K562 (cell line): ENCODE measurements around the gene SMIM35. TPM values are rescaled to one million over a fixed set of nuclear protein-coding genes. Genes with fewer than 3 reads are reported as not detected.

ENCODE experiments used
- EHMT2 ChIP-seq: fragments of 450-650 bp; IDR thresholded peaks from 2 replicates; pipeline ENCODE4 v1.6.1; 2018; ENCODE audit warnings: antibody characterized with exemption
- FOXJ2 ChIP-seq: fragments of 200-800 bp; sonication (Bioruptor generic); IDR thresholded peaks from 2 replicates; pipeline ENCODE4 v1.6.1; 2016; ENCODE audit warnings: missing genetic modification characterization, missing compliant biosample characterization
- HMBOX1 ChIP-seq: sonication (generic); IDR thresholded peaks from 2 replicates; pipeline ENCODE4 v1.6.1; 2016
- L3MBTL2 ChIP-seq: fragments of 450-650 bp; IDR thresholded peaks from 2 replicates; pipeline ENCODE4 v1.6.1; 2016; ENCODE audit warnings: mild to moderate bottlenecking, moderate library complexity
- PHF21A ChIP-seq: fragments of 450-650 bp; IDR thresholded peaks from 2 replicates; pipeline ENCODE4 v1.6.1; 2017; ENCODE audit warnings: low read depth, borderline replicate concordance
- STAG1 ChIP-seq: sonication (generic); formaldehyde crosslinking; IDR thresholded peaks from 2 replicates; pipeline ENCODE4 v1.5.0; 2020; ENCODE audit warnings: missing genetic modification reagents, borderline replicate concordance
- TGIF2 ChIP-seq: sonication (generic); formaldehyde crosslinking; IDR thresholded peaks from 2 replicates; pipeline ENCODE4 v1.8.1; 2022; ENCODE audit warnings: mild to moderate bottlenecking, missing genetic modification reagents, moderate library complexity
- ZNF449 ChIP-seq: fragments of 250-450 bp; sonication (Bioruptor Pico); IDR thresholded peaks from 2 replicates; pipeline ENCODE4 v1.8.0; 2022; ENCODE audit warnings: moderate library complexity, mild to moderate bottlenecking, inconsistent platforms
- polyA plus RNA-seq, 8 experiments: library from polyadenylated mRNA; depleted of rRNA in 4 of 8; stranded (reverse) in 5 of 8; unstranded in 3 of 8; fragments of >200 nt; fragmentation: Nextera tagmentation in 2 of 8; fragmentation: Illumina TruSeq in 1 of 8; extraction: Ambion mirVana in 2 of 8; extraction: Trizol in 1 of 8; gene quantifications; 2 replicates each; pipeline versions ENCODE4 v1.2.1 to v1.2.3, GENCODE V29; 2011 to 2014; ENCODE audit warnings: inconsistent platforms in 1 of 8, missing spikeins in 1 of 8
- total RNA-seq, 7 experiments: library from RNA; depleted of rRNA in 6 of 7; stranded (reverse); fragments of >200 nt in 6 of 7; fragmentation: Illumina TruSeq in 2 of 7; extraction: Trizol in 2 of 7; gene quantifications; 2 replicates each; pipeline versions ENCODE4 v1.2.1 to v1.2.3, GENCODE V29; 2011 to 2021; ENCODE audit warnings: low replicate concordance in 1 of 7
- TF ChIP-seq, protein P1 (sequence below): fragments of 250-450 bp; sonication (Bioruptor Pico); IDR thresholded peaks from 2 replicates; pipeline ENCODE4 v1.8.0; 2022; ENCODE audit warnings: inconsistent platforms, mild to moderate bottlenecking, moderate library complexity, borderline replicate concordance
- TF ChIP-seq, protein P2 (sequence below): fragments of 450-650 bp; IDR thresholded peaks from 2 replicates; pipeline ENCODE4 v1.6.1; 2016; ENCODE audit warnings: mild to moderate bottlenecking, moderate library complexity

Gene SMIM35
- total and polyA plus RNA-seq, 9 of the 15 experiments (the other 6 are each of a cell fraction or from before 2014, with no cell fraction given), result 0.03 TPM; not detected in 7

DNA sequence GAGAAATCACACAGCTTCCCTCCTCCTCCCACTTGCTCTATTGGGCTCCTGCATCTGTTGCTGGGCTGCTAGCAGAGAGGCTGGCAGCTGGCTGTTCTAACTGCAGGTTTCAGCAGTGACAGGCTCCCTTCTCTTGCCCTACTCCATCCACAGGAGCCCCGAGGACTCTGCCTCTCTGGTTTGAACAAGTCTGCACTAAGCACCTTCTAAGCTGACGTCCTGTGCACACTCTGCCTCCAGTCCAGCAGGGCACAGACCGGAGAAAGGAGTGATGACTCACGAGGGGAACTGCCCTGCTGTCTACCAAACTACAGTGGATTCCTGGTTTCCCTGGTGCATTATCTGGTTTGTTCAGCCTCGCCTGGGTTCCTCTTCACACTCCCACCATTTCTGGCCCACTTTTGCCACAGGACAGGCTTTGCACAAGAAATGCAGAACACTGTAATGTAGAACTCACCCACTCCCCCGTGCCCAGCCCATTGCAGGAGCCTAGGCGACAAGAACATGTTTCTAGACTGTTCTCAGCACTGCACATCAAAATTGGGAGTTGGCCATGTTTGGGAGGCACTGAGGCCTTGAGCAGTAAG, 74.6 kb downstream of the SMIM35 start (continued):
- TF ChIP-seq, protein P1, sequence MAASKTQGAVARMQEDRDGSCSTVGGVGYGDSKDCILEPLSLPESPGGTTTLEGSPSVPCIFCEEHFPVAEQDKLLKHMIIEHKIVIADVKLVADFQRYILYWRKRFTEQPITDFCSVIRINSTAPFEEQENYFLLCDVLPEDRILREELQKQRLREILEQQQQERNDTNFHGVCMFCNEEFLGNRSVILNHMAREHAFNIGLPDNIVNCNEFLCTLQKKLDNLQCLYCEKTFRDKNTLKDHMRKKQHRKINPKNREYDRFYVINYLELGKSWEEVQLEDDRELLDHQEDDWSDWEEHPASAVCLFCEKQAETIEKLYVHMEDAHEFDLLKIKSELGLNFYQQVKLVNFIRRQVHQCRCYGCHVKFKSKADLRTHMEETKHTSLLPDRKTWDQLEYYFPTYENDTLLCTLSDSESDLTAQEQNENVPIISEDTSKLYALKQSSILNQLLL (CRISPR knock-in tag), result no peak
- TF ChIP-seq STAG1 (CRISPR knock-in tag), result no peak
- TF ChIP-seq EHMT2, result 0 out of 2 replicates have a peak, but pooled peaks have one; percentile 32
- TF ChIP-seq FOXJ2 (tag), result no peak
- peak; percentile 55 for TF ChIP-seq L3MBTL2
- no peak for TF ChIP-seq TGIF2
- TF ChIP-seq HMBOX1, result peak; percentile 53; the same call in 1 of the 2 replicates
- peak; percentile 14; the same call in 1 of the 2 replicates for TF ChIP-seq PHF21A
- TF ChIP-seq ZNF449 (CRISPR knock-in tag), result no peak
- TF ChIP-seq, protein P2, sequence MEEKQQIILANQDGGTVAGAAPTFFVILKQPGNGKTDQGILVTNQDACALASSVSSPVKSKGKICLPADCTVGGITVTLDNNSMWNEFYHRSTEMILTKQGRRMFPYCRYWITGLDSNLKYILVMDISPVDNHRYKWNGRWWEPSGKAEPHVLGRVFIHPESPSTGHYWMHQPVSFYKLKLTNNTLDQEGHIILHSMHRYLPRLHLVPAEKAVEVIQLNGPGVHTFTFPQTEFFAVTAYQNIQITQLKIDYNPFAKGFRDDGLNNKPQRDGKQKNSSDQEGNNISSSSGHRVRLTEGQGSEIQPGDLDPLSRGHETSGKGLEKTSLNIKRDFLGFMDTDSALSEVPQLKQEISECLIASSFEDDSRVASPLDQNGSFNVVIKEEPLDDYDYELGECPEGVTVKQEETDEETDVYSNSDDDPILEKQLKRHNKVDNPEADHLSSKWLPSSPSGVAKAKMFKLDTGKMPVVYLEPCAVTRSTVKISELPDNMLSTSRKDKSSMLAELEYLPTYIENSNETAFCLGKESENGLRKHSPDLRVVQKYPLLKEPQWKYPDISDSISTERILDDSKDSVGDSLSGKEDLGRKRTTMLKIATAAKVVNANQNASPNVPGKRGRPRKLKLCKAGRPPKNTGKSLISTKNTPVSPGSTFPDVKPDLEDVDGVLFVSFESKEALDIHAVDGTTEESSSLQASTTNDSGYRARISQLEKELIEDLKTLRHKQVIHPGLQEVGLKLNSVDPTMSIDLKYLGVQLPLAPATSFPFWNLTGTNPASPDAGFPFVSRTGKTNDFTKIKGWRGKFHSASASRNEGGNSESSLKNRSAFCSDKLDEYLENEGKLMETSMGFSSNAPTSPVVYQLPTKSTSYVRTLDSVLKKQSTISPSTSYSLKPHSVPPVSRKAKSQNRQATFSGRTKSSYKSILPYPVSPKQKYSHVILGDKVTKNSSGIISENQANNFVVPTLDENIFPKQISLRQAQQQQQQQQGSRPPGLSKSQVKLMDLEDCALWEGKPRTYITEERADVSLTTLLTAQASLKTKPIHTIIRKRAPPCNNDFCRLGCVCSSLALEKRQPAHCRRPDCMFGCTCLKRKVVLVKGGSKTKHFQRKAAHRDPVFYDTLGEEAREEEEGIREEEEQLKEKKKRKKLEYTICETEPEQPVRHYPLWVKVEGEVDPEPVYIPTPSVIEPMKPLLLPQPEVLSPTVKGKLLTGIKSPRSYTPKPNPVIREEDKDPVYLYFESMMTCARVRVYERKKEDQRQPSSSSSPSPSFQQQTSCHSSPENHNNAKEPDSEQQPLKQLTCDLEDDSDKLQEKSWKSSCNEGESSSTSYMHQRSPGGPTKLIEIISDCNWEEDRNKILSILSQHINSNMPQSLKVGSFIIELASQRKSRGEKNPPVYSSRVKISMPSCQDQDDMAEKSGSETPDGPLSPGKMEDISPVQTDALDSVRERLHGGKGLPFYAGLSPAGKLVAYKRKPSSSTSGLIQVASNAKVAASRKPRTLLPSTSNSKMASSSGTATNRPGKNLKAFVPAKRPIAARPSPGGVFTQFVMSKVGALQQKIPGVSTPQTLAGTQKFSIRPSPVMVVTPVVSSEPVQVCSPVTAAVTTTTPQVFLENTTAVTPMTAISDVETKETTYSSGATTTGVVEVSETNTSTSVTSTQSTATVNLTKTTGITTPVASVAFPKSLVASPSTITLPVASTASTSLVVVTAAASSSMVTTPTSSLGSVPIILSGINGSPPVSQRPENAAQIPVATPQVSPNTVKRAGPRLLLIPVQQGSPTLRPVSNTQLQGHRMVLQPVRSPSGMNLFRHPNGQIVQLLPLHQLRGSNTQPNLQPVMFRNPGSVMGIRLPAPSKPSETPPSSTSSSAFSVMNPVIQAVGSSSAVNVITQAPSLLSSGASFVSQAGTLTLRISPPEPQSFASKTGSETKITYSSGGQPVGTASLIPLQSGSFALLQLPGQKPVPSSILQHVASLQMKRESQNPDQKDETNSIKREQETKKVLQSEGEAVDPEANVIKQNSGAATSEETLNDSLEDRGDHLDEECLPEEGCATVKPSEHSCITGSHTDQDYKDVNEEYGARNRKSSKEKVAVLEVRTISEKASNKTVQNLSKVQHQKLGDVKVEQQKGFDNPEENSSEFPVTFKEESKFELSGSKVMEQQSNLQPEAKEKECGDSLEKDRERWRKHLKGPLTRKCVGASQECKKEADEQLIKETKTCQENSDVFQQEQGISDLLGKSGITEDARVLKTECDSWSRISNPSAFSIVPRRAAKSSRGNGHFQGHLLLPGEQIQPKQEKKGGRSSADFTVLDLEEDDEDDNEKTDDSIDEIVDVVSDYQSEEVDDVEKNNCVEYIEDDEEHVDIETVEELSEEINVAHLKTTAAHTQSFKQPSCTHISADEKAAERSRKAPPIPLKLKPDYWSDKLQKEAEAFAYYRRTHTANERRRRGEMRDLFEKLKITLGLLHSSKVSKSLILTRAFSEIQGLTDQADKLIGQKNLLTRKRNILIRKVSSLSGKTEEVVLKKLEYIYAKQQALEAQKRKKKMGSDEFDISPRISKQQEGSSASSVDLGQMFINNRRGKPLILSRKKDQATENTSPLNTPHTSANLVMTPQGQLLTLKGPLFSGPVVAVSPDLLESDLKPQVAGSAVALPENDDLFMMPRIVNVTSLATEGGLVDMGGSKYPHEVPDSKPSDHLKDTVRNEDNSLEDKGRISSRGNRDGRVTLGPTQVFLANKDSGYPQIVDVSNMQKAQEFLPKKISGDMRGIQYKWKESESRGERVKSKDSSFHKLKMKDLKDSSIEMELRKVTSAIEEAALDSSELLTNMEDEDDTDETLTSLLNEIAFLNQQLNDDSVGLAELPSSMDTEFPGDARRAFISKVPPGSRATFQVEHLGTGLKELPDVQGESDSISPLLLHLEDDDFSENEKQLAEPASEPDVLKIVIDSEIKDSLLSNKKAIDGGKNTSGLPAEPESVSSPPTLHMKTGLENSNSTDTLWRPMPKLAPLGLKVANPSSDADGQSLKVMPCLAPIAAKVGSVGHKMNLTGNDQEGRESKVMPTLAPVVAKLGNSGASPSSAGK, result peak; percentile 29; the same call in 1 of the 2 replicates
